DND-41 (cell line): ENCODE measurements around the gene BPIFB1.

ENCODE experiments used
- ATAC-seq: fragments of 200-7000 bp; cut with Tn5 transposase; 3 replicates; pipeline ENCODE4 v1.9.1; 2021; ENCODE audit warnings: low read depth; ENCODE audit not compliant: insufficient read depth
- DNase-seq: peaks from one replicate; pipeline ENCODE4 v3.0.0-alpha.2; 2020
- H2AFZ ChIP-seq: 2 replicates; pipeline ENCODE4 v1.6.0; 2012; ENCODE audit warnings: low read depth, low read length
- H3K27ac ChIP-seq: 2 replicates; pipeline ENCODE4 v1.5.1; 2012; ENCODE audit warnings: low read length, inconsistent platforms
- H3K27me3 ChIP-seq: fragments of 200-600 bp; sonication (generic); 2 replicates; pipeline ENCODE4 v1.6.0; 2012; ENCODE audit warnings: low read length, mild to moderate bottlenecking, inconsistent platforms; ENCODE audit not compliant: insufficient read depth, poor library complexity
- H3K36me3 ChIP-seq: 2 replicates; pipeline ENCODE4 v1.5.1; 2012; ENCODE audit warnings: low read length, inconsistent platforms; ENCODE audit not compliant: insufficient read depth
- H3K4me1 ChIP-seq: 2 replicates; pipeline ENCODE4 v1.5.1; 2012; ENCODE audit warnings: mild to moderate bottlenecking, low read length; ENCODE audit not compliant: insufficient read depth
- H3K4me2 ChIP-seq: 2 replicates; pipeline ENCODE4 v1.6.0; 2012; ENCODE audit warnings: mild to moderate bottlenecking, moderate library complexity, low read length, inconsistent platforms; ENCODE audit not compliant: insufficient read depth
- H3K4me3 ChIP-seq, 2 experiments: fragments of 200-600 bp in 1 of 2; shearing (Covaris generic) in 1 of 2; 2 replicates each; pipeline ENCODE4 v1.5.1; 2012 to 2016; ENCODE audit warnings: inconsistent platforms in 2 of 2, low read length in 2 of 2, mild to moderate bottlenecking in 2 of 2, low read depth in 1 of 2, moderate library complexity in 1 of 2
- H3K79me2 ChIP-seq: 2 replicates; pipeline ENCODE4 v1.6.0; 2012; ENCODE audit warnings: low read length, inconsistent platforms; ENCODE audit not compliant: insufficient read depth
- H3K9ac ChIP-seq: 2 replicates; pipeline ENCODE4 v1.6.0; 2012; ENCODE audit warnings: low read depth, mild to moderate bottlenecking, inconsistent platforms, low read length, moderate library complexity
- H3K9me3 ChIP-seq: 2 replicates; pipeline ENCODE4 v1.5.1; 2012; ENCODE audit warnings: low read length, moderate library complexity, mild to moderate bottlenecking, inconsistent platforms; ENCODE audit not compliant: insufficient read depth, severe bottlenecking
- H4K20me1 ChIP-seq: 2 replicates; pipeline ENCODE4 v1.6.0; 2012; ENCODE audit warnings: low read length; ENCODE audit not compliant: insufficient read depth
- EZH2 ChIP-seq: IDR thresholded peaks from 3 replicates; pipeline ENCODE4 v1.6.1; 2012; ENCODE audit warnings: borderline replicate concordance, low read depth, mild to moderate bottlenecking, moderate library complexity, low read length, inconsistent platforms; ENCODE audit not compliant: severe bottlenecking
- TF ChIP-seq, protein P1 (sequence below): IDR thresholded peaks from 2 replicates; pipeline ENCODE4 v1.5.1; 2012; ENCODE audit warnings: borderline replicate concordance, low read length, moderate library complexity, mild to moderate bottlenecking; ENCODE audit not compliant: poor library complexity, severe bottlenecking; ENCODE audit errors: extremely low read depth

The BPIFB1 gene

GRCh38 chr20:33272155-33272873 lies 10.7 kb upstream of the BPIFB1 start:
- H3K4me1 ChIP-seq, result no peaks in the 10 kb centered on the region
- no peak overlapping the region for H3K4me3 ChIP-seq
- no peak overlapping the region for H3K4me2 ChIP-seq
- no peaks in the 10 kb centered on the region for H4K20me1 ChIP-seq
- H3K27ac ChIP-seq, result no peak overlapping the region
- no peaks in the 10 kb centered on the region for H3K9me3 ChIP-seq
- H3K9ac ChIP-seq, result no peak overlapping the region
- TF ChIP-seq, protein P1, sequence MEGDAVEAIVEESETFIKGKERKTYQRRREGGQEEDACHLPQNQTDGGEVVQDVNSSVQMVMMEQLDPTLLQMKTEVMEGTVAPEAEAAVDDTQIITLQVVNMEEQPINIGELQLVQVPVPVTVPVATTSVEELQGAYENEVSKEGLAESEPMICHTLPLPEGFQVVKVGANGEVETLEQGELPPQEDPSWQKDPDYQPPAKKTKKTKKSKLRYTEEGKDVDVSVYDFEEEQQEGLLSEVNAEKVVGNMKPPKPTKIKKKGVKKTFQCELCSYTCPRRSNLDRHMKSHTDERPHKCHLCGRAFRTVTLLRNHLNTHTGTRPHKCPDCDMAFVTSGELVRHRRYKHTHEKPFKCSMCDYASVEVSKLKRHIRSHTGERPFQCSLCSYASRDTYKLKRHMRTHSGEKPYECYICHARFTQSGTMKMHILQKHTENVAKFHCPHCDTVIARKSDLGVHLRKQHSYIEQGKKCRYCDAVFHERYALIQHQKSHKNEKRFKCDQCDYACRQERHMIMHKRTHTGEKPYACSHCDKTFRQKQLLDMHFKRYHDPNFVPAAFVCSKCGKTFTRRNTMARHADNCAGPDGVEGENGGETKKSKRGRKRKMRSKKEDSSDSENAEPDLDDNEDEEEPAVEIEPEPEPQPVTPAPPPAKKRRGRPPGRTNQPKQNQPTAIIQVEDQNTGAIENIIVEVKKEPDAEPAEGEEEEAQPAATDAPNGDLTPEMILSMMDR, result no peak
- no peak for TF ChIP-seq EZH2
- H2AFZ ChIP-seq, result no peak overlapping the region
- no peak for DNase-seq
- ATAC-seq, result no peak
- H3K27me3 ChIP-seq, result peaks cover 12% of the 10 kb centered on the region
- no peaks in the 10 kb centered on the region for H3K79me2 ChIP-seq
- no peaks in the 10 kb centered on the region for H3K36me3 ChIP-seq

DNA sequence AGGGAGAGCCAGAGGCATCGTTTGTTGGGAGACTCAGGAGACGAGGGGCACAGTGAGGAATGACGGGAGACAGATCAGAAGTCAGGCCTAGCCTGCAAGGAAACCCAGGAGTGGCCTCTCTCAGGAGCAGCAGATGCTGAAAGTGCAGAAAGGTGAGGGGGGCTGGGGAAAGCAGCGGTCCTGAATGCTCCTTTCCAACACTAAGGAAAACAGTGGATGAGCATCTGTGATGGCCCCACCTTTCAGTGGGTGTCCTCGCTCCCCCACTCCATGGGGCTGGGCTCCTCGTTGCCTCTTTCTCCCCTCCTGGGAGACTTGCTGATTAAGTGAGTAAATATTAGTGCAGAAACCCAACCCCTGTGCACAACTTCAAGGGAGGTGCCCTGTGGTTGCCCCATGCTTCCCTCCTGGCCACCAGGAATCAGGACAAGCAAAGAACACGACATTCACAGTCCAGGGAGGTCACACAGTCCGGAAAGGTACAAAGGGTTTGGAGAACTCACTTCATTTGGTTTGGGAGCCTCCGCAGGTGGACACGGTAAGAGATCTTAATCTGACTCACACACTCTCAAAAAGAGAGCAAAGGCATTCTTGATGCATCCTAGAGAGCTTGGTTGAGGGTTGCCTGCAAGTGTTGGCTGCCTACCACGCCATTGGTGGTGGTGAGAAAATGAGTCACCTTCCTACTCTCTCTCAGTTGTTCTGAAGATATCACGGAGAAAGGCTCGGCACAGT lies 9.7 kb upstream of the BPIFB1 start:
- DNase-seq, result no peak
- Histone ChIP-seq H3K4me3 (no peak overlapping the region), H3K4me2 (no peak overlapping the region), H3K4me1 (no peaks in the 10 kb centered on the region), H3K27ac (no peak overlapping the region), H2AFZ (no peak overlapping the region), H3K9ac (no peak overlapping the region), H4K20me1 (no peaks in the 10 kb centered on the region), H3K79me2 (no peaks in the 10 kb centered on the region), H3K27me3 (peaks cover 18% of the 10 kb centered on the region), H3K36me3 (no peaks in the 10 kb centered on the region), H3K9me3 (no peaks in the 10 kb centered on the region)
- no peak for TF ChIP-seq EZH2
- TF ChIP-seq, protein P1, result no peak
- no peak for ATAC-seq

GRCh38 chr20:33275215-33275614 lies 7.8 kb upstream of the BPIFB1 start:
- Histone ChIP-seq H4K20me1 (no peaks in the 10 kb centered on the region), H3K79me2 (no peaks in the 10 kb centered on the region), H3K4me3 (no peak overlapping the region), H3K27ac (no peak overlapping the region), H3K9ac (no peak overlapping the region), H2AFZ (no peak overlapping the region), H3K4me2 (no peak overlapping the region), H3K4me1 (no peaks in the 10 kb centered on the region), H3K9me3 (no peaks in the 10 kb centered on the region), H3K27me3 (peaks cover 18% of the 10 kb centered on the region), H3K36me3 (no peaks in the 10 kb centered on the region)
- DNase-seq (no peak), ATAC-seq (no peak)
- TF ChIP-seq, protein P1, result no peak
- no peak for TF ChIP-seq EZH2
